SW480 (cell line): ENCODE results near the gene SLC39A12.

Experiments
- DNase-seq: peaks from one replicate; pipeline ENCODE4 v3.0.0-alpha.2; 2016; ENCODE audit warnings: low spot score

The SLC39A12 gene

DNA sequence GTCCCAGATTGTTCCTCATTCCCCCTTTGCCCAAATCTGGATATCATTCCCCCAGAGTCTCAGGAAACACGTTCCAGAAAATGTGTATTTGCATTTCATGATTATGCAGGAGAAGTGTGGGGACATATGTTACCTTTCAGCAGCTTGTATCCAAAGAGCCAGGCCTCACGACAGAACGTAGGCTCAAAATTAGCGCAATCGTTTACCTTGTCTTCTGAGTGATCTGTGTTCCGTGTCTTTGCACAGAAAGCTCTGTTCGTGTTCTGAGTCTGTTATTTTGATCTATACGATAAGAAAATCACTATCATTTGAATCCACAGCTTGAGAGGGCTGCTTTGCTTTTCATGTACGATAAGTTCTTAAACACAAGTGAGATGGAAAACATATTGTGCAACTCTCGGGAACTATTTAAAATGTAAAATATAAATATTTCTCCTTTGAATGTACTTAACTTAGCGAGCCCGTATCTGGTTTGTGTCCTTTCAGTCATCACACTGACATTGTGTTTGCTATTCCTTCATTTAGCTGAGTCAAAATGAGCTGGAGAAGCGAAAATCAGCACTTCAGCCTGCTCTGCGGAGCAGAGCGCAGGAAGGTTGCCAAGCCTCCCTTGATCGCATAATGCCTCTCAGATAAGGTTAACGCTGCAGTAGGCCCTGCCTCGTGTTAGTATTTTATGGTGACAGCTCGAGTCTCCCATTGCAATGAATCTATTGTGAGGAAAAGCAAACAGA, 108.3 kb downstream of the SLC39A12 start:
- no peak for DNase-seq

DNA sequence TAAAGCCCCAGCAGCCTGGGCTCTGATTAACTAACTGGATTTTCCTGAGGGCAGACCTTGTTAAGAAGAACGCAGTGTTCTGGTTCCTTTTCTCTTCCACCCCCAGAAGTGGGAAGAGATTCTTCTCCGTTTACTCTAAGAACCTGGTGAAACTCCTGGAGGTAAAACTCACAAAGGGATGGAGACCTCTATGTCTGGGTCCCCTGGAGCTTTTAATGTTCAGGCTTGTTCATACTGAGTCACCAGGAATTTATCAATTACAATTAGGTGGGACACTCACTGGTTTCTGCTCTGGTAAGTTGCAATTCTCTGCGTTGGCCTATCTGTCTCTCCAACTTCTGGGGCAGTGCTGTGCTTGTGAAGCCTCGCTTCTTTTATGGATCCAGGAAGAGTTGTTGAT, 115.2 kb downstream of the SLC39A12 start:
- DNase-seq, result no peak

DNA sequence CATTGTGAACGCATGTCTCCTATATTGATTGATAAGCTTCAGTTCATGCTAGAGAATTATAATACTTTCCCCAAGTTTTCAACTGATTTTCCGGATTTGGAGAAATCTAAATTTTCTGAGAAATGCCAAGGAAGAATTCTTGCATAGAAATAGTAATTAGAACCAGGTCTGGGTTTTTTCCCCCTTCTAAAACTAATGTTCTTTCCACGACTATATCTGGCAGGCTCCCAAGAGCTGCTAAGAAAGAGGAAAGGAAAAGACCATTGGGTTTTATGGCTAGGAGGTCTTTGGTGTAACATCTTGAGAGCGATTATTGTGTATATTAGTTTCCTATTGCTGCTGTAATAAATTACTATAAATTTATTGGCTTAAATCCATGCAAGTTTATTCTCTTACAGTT, 116.7 kb downstream of the SLC39A12 start:
- DNase-seq, result no peak

DNA sequence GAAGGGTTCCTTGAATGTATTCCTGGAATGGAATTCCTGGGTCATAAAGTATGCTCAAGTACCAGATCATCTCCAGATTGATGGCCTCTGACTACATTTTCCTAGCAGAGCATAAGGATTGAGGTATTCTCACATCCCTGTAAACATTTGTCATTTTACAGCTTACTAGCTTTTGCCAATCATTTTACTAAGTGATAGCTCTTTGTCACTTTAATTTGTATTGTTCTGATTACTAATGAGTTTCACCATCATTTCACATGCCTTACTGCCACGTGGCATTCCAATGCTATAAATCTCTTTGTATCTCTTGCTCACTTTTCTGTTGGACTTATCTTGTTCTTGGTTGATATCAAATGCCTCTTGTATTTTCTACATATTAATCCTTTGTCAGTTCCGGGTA, 119.9 kb downstream of the SLC39A12 start:
- no peak for DNase-seq

DNA sequence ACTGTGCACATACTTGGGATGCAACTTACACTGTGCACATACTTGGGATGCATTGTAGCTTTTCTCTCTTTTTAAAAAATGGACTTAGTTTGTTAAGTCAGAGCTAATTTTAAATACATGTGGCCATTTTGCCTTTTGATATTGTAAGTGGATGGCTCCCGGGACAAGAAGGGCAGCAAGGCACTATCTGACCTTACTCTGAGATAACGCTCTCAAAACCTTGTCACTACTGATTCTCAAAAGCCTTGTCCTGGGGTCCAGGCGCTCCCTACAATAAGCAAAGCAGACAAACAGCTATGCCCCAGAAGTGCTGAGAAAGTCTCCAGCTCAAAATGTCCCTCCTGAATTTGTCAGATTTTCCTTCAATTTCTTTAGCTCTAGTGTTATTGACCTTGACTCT, 121.6 kb downstream of the SLC39A12 start:
- DNase-seq, result no peak

DNA sequence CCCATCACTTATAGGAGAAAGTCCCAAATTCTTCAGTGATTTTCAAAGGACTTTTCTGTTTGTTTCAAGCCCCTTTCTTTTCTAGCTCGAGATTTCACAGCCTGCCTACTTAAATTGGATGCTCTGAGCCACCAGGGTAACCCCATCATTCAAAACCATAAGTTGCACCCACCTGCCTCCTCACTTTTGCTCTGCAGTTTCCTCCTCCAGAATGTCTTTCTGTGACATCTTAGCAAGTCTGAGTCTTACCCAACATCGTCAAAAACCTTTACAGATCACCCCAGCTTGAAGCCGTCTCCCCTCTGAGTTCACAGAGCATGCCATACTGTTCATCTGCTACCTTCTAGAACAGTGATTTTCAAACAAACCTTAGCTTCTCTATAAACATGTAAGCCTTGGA, 124.2 kb downstream of the SLC39A12 start:
- DNase-seq, result no peak

DNA sequence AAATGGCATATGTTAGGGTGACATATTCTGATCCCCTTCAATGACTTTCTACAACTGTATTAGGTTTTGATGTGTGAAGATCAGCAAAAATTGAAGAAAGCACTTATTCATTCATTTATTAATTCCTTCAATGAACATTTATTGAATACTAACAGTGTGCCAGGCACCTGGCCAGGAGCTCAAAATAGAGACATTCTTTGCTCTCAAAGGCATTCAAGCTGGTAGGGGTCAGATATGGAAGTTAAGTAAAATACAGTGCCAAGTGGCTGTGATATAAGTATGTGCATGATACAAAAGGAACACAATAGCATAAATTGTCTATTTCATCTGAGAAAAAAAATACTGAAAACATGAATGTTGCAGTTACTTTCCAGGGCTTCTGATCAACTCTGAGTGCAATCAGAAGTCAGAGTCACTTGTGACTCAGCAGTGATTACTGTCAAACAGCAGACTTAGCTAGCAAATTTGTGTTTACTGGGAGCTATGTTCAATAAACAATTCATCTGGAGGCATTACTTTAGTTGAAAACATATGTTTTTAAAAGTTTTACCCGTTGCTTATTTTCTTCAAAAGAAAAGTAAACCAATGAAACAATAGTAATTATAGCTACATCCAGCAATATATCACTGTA, 128.1 kb downstream of the SLC39A12 start:
- DNase-seq, result no peak

DNA sequence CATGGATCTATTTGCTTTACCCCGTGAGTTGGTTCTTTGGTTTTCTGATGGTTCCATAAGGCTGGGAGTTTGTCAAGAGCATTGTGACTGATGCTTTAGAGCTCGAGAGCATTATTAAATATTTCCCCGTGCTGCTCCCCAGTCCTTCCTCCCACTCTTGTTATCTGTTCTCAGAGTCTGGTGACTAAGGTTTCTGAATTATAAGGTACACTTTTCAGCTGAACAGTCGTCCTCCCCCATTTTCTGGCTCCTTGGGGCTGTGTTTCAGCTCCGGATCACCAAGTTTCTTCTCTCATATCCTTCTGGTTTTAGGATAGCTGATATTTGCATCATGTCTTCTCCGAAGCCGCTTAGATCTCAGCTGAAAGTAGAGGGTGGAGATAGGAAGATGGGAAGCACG, 130.7 kb downstream of the SLC39A12 start:
- no peak for DNase-seq

DNA sequence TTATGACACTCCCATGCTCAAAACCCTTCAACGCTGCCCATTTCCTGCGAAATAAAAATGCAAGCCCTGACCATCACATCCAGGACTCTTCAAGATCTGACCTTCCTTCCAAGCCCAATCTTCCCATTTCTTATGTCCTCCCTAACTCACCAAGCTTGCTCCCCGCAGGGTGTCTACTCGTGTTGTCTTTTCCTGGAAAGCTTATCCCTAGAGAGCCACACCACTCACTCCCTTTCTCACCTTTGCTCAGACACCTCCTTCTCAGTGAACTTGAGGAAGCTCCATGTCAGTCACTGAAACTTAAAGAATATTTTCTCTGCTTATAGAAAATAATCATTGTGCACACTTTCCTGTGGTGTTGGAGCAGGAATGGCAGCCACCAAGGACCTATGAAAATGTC, 134.1 kb downstream of the SLC39A12 start:
- DNase-seq, result no peak

DNA sequence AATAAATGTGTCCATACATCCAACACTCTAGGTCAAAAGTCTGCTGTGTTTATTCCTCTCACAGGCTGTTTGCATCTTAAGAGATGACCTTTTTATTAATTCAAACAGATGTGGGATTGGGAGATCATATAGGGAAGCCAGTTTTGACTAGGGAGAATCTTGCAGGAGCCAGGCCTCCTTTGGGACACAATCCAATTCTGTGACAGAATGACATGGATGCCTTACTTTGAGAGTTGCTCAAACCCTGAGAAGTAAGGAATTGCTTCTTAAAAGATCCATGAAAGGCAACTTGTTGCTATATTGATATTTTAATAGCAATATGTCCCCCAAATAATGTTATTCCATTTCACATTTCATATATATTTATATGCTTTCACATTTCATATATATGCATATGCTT, 135.0 kb downstream of the SLC39A12 start:
- no peak for DNase-seq

DNA sequence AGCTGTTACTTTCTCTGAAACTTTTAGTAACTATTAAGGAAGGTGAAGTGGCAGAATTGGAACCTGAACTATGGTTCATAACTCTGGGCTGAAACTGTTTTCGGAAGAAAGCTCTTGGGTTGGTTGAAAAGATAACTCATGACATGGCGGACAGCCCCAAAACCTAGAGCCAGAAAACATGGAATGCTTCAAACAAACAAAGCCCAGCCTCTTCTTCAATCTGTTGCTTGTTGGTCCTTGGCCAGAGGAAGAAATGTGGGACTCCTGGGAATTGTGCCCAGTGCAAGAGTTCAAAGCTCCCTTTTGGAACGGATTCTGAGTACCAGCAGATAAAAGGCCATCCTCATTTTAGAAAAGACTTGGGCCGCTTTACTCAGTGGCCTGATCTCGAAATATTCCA, 135.6 kb downstream of the SLC39A12 start:
- no peak for DNase-seq
